ENCODE measurements around the gene TBC1D22B.

DNA sequence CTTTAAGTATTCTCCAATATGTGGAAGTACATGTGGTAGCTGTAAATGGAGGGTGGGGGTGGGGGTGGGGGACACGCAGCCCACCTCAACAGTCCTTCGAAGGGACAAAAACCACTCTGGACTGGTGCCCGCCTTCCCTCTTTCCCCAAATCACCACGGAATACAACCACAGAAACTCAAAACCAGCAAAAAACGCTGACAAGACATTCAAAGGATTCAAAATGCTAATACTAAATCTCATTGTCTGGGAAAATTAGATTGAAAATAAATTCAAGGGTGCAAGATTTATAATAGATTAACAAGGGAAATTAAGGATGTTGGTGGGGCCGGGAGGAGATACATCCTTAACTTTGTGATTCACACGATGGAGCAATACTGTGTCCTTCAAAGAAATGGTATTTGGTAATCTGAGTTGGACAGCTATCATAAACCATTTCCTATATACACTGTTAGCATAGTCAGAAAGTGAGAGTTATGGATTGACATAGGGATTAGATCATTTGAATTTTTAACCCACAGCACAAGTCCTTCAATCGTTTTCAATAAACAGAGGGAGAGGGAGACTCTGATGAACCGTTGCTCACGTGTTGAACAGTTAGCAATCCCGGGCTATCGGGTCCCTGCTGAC, 766 bp upstream of the TBC1D22B start:
- TF ChIP-seq, protein P1, sequence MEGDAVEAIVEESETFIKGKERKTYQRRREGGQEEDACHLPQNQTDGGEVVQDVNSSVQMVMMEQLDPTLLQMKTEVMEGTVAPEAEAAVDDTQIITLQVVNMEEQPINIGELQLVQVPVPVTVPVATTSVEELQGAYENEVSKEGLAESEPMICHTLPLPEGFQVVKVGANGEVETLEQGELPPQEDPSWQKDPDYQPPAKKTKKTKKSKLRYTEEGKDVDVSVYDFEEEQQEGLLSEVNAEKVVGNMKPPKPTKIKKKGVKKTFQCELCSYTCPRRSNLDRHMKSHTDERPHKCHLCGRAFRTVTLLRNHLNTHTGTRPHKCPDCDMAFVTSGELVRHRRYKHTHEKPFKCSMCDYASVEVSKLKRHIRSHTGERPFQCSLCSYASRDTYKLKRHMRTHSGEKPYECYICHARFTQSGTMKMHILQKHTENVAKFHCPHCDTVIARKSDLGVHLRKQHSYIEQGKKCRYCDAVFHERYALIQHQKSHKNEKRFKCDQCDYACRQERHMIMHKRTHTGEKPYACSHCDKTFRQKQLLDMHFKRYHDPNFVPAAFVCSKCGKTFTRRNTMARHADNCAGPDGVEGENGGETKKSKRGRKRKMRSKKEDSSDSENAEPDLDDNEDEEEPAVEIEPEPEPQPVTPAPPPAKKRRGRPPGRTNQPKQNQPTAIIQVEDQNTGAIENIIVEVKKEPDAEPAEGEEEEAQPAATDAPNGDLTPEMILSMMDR (IDR thresholded peaks at IDR 0.05; ENCODE audit: low read depth, low read length) = no peak
- no peak for TF ChIP-seq POLR2A (IDR thresholded peaks at IDR 0.05; ENCODE audit: extremely low read depth, insufficient read length)
- TF ChIP-seq, protein P2, sequence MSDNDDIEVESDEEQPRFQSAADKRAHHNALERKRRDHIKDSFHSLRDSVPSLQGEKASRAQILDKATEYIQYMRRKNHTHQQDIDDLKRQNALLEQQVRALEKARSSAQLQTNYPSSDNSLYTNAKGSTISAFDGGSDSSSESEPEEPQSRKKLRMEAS (IDR thresholded peaks at IDR 0.05; ENCODE audit: low read depth, low read length) = no peak
